T47D (cell line): ENCODE results near the gene GPR132.

Experiments used
- DNase-seq, 2 experiments: peaks; one replicate each; pipeline versions ENCODE4 v3.0.0 to v3.0.0-alpha.2; 2011 to 2012; ENCODE audit warnings: low read depth in 1 of 2, low spot score in 1 of 2
- JUND ChIP-seq: IDR thresholded peaks from 2 replicates; pipeline ENCODE4 v1.6.1; 2012; ENCODE audit warnings: low read depth
- in situ Hi-C: cut with HindIII; loops from 2 replicates; pipeline ENCODE4 v1.10.0; 2016; ENCODE audit warnings: low sequenced_read_pairs, low pct_unique_long_range_greater_than_20kb

The GPR132 gene

DNA sequence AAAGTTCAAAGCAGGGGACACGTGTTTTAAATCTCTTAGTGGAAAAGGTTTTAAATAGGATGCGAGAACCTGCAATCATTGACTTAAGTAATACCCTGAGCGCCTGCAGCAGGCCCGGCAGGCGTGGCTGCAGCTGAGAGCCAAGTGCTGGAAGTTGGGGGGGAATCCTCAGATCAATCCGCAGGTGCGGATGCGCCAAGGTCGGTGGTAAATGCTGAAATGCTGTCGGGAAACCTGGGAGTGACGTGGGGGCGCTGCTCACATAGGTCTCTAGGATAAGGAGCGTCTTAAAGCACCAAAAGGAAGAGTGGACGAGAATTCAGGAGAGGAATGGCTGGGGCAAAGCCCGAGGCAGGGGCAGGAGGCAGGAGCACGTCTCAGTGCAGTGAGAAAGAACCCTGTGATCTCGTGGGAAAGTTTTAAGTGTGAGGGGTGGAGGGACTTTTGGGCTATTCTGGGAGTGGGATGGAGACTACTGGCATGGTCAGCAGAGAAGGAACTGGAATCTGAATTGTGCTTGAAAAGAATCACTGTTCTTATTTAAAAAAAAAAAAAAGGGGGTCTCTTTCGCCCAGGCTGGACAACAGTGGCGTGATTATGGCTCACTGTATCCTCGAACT is 43.5 kb downstream of the GPR132 start:
- in situ Hi-C loops: no loop called here
- no peak for TF ChIP-seq JUND
- DNase-seq: peak; percentile 70 to 92

DNA sequence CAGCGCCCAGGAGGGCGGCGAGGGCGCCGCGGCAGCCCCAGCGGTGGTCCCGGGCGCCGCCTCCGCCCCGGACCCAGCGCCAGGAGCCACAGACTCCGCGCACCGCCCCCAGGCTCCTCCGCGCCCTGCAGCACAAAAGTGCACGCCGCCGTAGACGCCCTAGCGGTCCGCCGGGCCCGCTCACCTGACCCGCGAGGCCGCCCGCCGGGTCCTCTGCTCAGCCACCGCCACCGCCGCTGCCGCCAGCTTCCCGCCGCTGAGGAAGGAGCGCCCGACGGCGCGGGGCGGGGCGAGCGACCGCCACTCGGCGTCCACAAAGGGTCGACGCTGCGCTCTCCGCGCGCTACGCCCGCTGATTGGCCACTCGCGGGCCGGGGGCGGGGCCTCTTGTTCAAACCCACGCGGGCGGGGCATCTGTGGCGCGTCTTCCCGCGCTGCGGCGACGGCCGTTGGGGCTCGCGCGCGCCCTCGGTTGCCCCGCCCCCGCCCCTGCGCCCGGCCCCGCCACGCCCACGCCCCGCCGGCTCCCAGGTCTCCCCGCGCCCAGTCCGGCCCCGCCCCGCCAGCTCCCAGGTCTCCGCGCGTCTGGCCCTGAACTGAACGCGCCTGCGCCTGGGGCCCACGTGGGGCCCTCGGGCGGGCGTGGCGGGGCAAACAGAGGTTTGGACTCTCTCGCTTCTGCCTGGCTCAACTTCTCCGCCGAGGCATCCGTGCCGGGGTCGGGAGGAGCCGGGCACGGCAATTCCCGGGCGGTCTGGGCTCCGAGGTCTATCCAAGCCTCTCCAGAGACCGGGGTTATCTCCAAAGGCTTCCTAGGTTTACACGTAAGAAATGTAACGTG is 44.2 kb downstream of the GPR132 start, which contains the start of gene CDCA4:
CDCA4 (minus strand) TSS at position 269 of the 841 bp plus-strand sequence. CDS start 9,154 bp downstream, outside the sequence.
- in situ Hi-C loops: no loop called here
- no peak for TF ChIP-seq JUND
- peak; percentile 99 for DNase-seq

DNA sequence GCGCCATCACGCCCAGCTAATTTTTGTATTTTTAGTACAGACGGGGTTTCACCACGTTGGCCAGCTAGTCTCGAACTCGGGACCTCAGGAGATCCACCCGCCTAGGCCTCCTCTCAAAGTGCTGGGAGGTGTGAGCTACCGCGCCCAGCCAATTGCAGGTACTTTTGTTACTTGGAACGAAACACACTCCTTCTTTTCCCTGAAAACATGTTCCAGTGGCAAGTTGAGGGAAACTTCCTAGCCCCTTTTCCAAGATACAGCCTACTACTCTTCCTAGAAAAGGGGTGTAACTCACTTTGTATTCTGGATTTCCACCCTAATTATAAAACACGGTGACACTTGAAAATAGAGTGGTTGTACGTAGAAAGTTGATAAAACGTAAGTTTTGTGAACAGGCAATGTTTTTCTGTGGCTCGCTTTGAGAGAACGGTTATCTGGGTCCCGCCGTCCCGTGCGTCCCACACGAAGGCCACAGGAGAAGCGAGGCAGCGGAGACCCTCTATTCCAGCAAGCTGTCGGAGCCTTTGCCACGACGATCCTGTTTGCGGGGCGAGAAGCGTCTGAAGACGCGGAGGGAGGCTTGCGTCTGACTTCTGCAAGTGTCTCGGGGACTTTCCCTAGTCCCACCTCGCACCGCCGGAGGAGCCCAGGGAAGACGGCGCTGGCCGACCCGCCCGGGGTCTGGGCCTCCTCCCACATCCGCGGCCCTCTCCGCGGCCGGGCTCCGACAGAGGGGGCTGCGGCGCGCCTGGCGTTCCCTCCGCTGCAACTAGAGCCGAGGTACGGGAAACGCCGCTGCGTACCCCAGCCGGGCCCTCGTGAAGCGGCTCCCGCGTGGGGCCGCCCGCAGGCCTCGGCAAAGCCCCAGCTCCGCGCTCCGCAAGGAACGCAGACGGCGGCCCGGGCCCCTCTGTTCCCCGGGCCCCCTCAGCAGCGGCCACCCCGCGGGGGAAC is 45.1 kb downstream of the GPR132 start:
- no peak for DNase-seq
- in situ Hi-C loops: no loop called here
- TF ChIP-seq JUND: no peak

DNA sequence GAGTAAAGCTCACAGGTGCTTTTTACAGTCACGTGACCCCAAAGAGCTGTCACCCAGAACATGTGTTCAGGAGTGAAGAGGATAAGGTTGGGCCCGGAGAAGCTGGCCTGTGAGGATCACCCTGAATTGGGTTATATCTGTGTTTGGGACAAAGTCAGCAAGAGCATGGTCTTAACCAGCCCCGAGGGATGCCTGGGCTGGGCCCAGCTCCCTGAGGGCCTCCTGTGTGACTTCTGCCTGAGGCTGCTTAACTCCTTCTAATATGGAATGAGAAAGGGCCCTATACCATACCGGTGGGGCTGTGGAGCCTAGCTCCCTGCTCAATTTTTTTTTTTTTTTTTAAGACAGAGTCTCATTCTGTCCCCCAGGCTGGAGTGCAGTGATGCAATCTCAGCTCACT is 46.8 kb downstream of the GPR132 start:
- in situ Hi-C loops: no loop called here
- no peak for TF ChIP-seq JUND
- no peak for DNase-seq

DNA sequence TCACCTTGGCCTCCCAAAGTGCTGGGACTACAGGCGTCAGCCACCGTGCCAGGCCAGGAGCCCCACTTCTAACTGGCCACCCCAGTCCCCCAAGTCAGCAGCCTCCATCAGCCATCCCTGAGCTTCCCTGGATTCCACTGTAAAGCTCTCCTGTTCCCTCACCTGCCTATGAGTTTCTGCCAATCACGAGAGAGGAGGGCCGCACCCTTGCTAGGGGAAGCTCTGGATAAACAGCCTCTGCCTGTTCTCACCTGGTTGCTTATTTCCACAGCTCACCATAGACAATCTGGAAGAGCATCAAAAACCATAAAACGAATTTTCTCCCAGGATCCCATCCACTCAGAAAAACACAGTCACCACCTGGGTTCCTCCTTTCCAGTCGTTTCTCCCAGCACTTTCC is 49.3 kb downstream of the GPR132 start:
- TF ChIP-seq JUND: no peak
- in situ Hi-C loops: no loop called here
- peak in 1 of 2 experiments; percentile 81 for DNase-seq

DNA sequence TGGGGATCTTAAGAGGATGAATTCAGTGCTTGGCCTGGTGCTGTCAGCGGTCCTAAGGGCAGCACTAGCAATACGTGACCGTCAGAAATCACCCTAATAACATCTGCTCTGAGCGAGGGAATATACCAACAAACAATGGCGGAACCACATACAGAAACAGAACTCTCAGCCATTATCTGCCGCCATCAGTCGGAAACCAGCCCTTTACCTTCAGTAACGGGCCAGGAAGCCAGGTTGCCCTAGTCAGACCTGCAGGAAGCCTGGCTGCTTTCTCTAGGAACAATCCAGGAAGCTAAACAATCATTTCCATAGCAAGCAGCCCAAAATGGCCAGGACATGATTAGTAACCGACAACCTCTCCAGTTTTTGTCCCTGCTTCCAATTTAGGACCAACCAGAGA is 50.0 kb downstream of the GPR132 start:
- in situ Hi-C loops: no loop called here
- no peak for TF ChIP-seq JUND
- no peak for DNase-seq

DNA sequence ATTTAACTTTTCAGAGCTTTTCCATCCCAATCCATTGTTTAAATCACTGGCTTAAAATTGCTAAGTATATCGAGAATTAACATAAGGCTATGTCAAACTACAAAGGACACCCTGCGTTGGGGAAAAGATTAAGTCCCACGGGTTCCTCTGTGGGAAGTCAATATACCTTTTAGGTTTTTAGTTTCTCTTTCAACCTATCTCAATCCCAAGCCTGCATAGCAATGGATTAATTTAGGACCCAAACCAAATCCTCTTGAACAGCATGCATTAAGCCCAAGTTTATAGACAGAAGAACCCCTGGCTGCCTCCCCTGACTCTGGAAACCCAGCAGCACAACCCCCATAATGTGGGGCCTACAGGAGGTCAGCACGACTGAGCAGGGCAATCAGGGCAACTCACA is 50.6 kb downstream of the GPR132 start:
- DNase-seq: no peak
- in situ Hi-C loops: no loop called here
- TF ChIP-seq JUND: no peak

DNA sequence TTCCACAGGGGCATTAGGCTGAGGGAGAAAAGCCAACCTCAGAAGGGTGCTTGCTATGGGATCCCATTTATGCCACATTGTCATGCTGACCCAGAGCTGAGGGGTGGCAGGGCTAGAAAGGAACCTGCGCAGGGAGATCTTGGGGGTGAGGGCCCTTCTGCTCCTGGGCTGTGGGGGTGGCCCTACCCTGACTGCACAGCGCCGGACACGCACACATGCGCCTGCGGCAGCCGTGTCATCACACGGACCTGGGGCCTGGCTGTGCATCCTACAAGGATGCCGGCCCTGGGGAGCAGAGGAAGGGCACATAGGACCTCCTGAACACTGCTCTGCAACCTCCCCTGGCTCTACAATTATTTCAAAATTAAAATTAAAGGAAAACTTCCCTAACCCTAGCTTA is 51.2 kb downstream of the GPR132 start:
- TF ChIP-seq JUND: no peak
- DNase-seq: no peak
- in situ Hi-C loops: no loop called here

DNA sequence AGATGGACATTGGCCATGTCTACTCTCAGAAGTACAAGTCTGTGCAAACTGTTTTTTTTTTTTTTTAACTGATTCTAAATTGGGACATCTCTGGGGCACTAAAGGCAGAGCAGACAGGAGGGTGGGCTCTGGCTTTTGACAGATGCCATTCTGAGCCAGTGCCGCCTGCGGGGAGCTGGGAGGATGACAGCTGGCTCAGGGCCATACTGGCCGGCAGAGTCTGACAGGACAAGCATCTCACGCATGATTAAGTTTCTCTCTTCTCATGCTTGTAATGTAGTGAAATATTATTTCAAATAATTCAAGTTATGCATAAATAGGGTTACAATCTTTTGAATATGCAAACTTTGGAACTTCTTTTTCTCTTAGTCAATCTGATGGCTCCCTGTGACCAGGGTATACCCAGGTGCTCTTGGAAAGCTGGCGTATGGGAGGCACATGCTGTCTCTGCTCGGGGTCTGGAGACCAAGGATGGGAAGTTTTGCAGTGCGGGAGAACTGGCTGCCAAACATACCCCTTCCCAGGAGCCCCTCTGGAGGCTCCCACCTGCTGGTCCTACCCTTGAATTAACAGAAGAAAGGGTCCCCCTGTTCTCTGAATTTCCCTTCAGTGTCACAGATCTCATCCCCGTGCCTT is 52.0 kb downstream of the GPR132 start:
- no peak for TF ChIP-seq JUND
- in situ Hi-C loops: no loop called here
- peak in 1 of 2 experiments; percentile 68 for DNase-seq

DNA sequence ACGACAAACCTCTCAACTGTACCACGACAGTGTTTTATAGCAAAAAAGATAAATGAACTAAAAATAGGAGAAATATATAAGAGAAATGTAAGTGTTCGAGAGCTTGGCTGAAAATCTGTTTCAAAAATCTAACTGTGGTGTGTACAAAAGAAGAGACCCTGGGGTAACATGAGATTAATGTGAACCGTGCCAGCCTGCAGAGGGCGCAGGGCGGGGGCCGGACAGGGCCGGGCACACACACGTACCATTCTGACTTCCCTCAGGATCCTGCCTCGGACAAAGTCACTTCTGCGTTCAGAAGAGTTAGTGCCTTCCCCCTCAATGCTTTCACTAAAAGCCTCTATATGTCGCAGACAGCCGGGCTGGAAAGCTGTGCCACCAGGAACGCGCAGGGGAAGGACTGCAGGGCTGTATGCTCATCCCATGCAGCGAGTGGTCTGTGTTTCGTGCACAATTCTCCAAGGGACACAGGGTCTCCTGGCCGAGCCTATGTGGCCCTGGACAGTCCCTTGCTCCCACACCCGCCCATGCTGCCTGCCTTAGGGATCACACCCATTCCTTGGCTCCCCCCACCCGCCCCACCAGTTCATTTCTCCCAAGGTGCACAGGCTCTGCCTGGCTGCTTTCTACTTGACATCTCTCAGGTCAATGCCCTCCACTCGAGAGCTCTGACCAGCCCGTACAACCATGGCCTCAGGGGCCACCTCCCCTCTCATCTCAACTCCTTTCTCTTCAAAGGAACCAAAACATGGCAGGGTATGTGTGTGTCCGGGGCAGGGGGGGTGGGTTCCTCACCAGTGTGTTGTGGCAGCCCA is 52.9 kb downstream of the GPR132 start:
- in situ Hi-C loops: no loop called here
- DNase-seq: peak; percentile 71 to 76
- TF ChIP-seq JUND: no peak

DNA sequence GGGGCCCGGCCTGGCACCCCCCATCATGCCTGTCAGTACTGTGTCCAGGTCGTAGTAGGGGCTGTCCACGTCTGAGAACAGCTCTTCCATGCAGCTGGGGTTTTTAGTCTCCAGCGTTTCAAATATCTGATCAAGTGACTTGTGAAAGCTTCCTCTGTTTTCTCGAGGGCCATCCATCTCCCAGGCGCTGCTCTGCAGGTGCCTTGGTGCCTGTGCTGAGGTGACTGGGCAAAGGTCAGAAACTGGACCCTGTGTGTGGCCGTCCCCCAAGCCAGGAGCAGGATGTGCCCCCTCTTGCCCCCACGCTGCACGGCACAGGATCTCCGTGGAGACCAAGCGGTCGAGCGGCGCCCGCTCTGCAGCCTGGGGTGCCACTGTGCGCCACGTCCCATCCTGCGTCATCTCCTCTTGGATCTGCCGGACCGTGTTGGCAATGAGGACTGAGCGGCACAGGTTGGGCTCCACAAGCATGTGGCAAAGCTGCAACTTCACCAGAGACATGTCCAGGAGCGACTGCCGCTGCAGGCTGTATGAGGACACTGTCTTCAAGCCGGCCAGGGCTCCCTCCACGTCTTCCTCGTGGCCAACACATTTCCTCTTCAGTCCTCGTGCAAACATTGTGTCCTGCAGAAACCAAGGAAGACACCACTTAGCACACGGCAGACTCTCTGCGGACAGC is 53.8 kb downstream of the GPR132 start:
- DNase-seq: no peak
- in situ Hi-C loops: no loop called here
- no peak for TF ChIP-seq JUND
